GM20000 (cell line): ENCODE data around the gene DDX17.

ENCODE experiments used
- DNase-seq: peaks from one replicate; pipeline ENCODE4 v3.0.0; 2012; ENCODE audit warnings: low spot score
- CTCF ChIP-seq: IDR thresholded peaks from 2 replicates; pipeline ENCODE4 v1.5.1; 2012; ENCODE audit warnings: mild to moderate bottlenecking, control low read depth; ENCODE audit errors: extremely low read depth, missing control alignments

Gene DDX17

GRCh38 chr22:38465673-38466490, 40.2 kb downstream of the DDX17 start:
- DNase-seq, result peak; percentile 16
- no peak for TF ChIP-seq CTCF

DNA sequence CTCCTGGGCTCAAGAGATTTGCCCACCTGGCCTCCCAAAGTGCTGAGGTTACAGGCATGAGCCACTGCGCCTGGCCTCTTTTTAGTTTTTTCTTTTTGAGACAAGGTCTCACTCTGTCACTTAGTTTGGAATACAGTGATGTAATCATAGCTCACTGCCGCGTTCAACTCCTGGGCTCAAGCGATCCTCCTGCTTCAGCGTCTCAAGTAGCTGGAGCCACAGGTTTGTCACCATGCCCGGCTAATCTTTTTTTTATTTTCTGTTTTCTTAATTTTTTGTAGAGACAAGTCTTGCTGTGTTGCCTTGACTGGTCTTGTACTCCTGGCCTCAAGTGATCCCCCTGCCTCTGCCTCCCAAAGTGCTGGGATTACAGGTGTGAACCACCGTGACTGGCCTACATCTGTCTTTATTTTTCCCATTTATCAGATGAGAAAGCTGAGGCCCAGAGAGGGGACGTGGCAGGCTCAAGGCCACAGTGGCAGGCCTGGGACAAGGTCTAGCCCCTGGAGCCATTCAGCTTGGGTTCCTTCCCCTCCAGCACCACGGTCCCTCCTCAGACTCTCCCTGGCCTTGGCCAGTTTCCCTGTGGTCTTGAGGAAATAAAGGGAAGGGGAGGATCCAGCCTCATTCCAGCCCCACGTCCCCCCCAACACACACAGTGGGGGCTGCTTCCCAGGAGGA, 41.0 kb downstream of the DDX17 start:
- TF ChIP-seq CTCF, result no peak
- DNase-seq, result no peak

- TF ChIP-seq CTCF, result no peak
- DNase-seq, result peak; percentile 12
Measured at GRCh38 chr22:38462960-38463784, 42.9 kb downstream of the DDX17 start.

DNA sequence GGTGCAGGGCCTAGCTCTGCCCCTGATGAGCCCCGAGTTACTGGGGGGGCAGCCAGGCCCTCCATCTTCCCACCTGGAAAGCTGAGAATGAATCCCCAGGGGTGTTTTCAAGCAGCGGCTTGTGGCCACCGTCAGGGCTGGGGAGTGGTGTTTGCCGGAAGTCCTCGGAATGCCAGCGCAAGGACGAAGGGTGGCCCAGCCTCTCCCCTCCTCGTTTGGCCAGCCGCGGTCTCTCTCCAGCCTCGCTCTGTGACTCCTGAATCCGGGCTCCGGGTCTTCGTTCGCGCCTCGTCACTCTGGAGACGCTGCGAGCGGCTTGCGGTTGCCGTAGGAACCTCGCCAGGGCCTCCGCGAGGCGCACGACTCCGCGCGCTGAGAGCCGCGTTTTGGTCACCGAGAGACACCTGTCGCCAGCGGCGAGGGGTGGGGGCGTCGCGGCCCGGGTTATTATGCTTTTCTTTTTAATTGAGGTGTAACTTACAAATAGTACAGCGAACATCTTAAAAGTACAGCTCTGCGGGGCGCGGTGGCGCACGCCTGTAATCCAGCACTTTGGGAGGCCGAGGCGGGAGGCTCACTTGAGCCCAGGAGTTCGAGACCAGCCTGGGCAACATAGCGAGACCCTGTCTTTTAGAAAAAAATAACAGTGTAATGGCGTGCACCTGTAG, 44.6 kb downstream of the DDX17 start:
- TF ChIP-seq CTCF, result no peak

DNA sequence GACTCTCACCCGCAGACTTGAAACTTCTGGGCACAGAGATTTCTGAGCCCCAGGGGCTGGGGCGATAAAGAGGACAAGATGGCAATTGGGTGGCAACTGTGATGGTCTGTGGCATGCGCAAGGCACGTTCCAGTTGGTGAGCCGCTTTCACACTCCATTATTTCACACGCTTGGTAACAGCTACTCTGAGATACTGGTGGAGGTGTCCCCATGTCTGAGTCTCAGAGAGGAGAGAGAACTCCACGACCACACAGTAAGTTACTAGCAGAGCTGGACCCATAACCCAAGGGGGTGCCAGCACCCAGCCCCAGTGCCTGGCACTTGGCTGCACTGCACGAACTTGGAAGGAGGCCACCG, 45.1 kb downstream of the DDX17 start:
- no peak for TF ChIP-seq CTCF

More for the DNA sequence above, 44.6 kb downstream of the DDX17 start:
- DNase-seq, result peak; percentile 76

GRCh38 chr22:38460426-38460840, 45.7 kb downstream of the DDX17 start:
- no peak for TF ChIP-seq CTCF
- DNase-seq, result no peak

More for the DNA sequence above, 45.1 kb downstream of the DDX17 start:
- DNase-seq, result no peak
